22Rv1 (cell line): ENCODE data around the gene BRAT1.

Experiments
- H3K27ac ChIP-seq: fragments of 450-650 bp; 2 replicates; pipeline ENCODE4 v1.5.1; 2017
- CTCF ChIP-seq: fragments of 450-650 bp; IDR thresholded peaks from 2 replicates; pipeline ENCODE4 v1.5.1; 2017; ENCODE audit warnings: mild to moderate bottlenecking
- ZFX ChIP-seq: fragments of 450-650 bp; IDR thresholded peaks from 2 replicates; pipeline ENCODE4 v1.6.1; 2017; ENCODE audit warnings: antibody characterized with exemption, borderline replicate concordance

Gene BRAT1

GRCh38 chr7:2495418-2496299 lies 59.7 kb downstream of the BRAT1 start:
- TF ChIP-seq CTCF (no peak), ZFX (no peak)
- no peak overlapping the region for H3K27ac ChIP-seq

- H3K27ac ChIP-seq, result no peak overlapping the region
- no peak for TF ChIP-seq ZFX
- no peak for TF ChIP-seq CTCF
Measured at GRCh38 chr7:2494191-2495130, 60.9 kb downstream of the BRAT1 start.

- no peak overlapping the region for H3K27ac ChIP-seq
- TF ChIP-seq CTCF (no peak), ZFX (no peak)
Measured at GRCh38 chr7:2493205-2494164, 61.8 kb downstream of the BRAT1 start.

- H3K27ac ChIP-seq, result no peak overlapping the region
- TF ChIP-seq ZFX (no peak), CTCF (no peak)
Measured at GRCh38 chr7:2492038-2492437, 63.3 kb downstream of the BRAT1 start.

- TF ChIP-seq CTCF, result no peak
- TF ChIP-seq ZFX, result no peak
- H3K27ac ChIP-seq, result no peak overlapping the region
Measured at GRCh38 chr7:2490181-2490651, 65.1 kb downstream of the BRAT1 start.

- TF ChIP-seq ZFX (no peak), CTCF (no peak)
- no peak overlapping the region for H3K27ac ChIP-seq
Measured at GRCh38 chr7:2488681-2489080, 66.6 kb downstream of the BRAT1 start.
